Lower leg skin (tissue), 4 donors: ENCODE measurements around the gene TAS1R1. TPM values are rescaled to one million over a fixed set of nuclear protein-coding genes. Genes with fewer than 3 reads are reported as not detected.

Experiments
- DNase-seq, 2 donors: peaks; one replicate each; pipeline ENCODE4 v3.0.0-alpha.2; 2019; ENCODE audit warnings: low spot score in 2 of 2
- H3K4me3 ChIP-seq: fragments of 200-600 bp; sonication (generic); 2 replicates; pipeline ENCODE4 v1.5.1; 2017; ENCODE audit warnings: mild to moderate bottlenecking, low read depth; ENCODE audit not compliant: poor library complexity, severe bottlenecking
- CTCF ChIP-seq, 3 donors: fragments of 450-650 bp; IDR thresholded peaks; one replicate each; pipeline ENCODE4 v1.5.1; 2016; ENCODE audit warnings: antibody characterized with exemption in 3 of 3, mild to moderate bottlenecking in 3 of 3, moderate library complexity in 2 of 3
- POLR2A ChIP-seq, 2 donors: fragments of 450-650 bp; IDR thresholded peaks; one replicate each; pipeline ENCODE4 v1.6.1; 2016 to 2017; ENCODE audit warnings: antibody characterized with exemption in 2 of 2, mild to moderate bottlenecking in 1 of 2, moderate library complexity in 1 of 2
- whole genome bisulfite sequencing, 2 donors: methylation state at CpG; one replicate each; pipeline ENCODE4 v1.1.5; 2018; 5-methylcytosine and 5-hydroxymethylcytosine counted together
- intact Hi-C: fragments of 100-400 bp; cut with DNase I; formaldehyde crosslinking; loops from one replicate; pipeline ENCODE4 v1.15.0; 2023; ENCODE audit warnings: low total_unique reads
- total RNA-seq, 4 donors: library from RNA; depleted of rRNA; stranded (reverse); fragments of >200 nt; gene quantifications; one replicate each; pipeline ENCODE4 v1.1.0, GENCODE V29; 2016

The TAS1R1 gene
- total RNA-seq, 4 donors from 2014 or later = 0.27 to 0.39 TPM; not detected in 2

- DNase-seq = no peak
- 95 to 96% methylated on average over 4 of the region's 4 CpGs for WGBS, 2 donors
- no peak overlapping the region for H3K4me3 ChIP-seq
- intact Hi-C loops = loop anchor here (10.0 kb wide), 1 partner anchor 120 kb away; no protein-coding TSS in a partner anchor
- TF ChIP-seq POLR2A (IDR thresholded peaks at IDR 0.05) (no peak), CTCF (IDR thresholded peaks at IDR 0.05) (no peak)
These were observed 19.9 kb upstream of the TAS1R1 start for GRCh38 chr1:6535214-6535613.

- no peak overlapping the region for H3K4me3 ChIP-seq
- DNase-seq = no peak
- WGBS, 2 donors = 77 to 91% methylated on average over 4 to 5 of the region's 5 CpGs
- intact Hi-C loops = loop anchor here (10.0 kb wide), 1 partner anchor 119 kb away; no protein-coding TSS in a partner anchor
- TF ChIP-seq POLR2A (IDR thresholded peaks at IDR 0.05) = no peak
- TF ChIP-seq CTCF (IDR thresholded peaks at IDR 0.05) = no peak
These were observed 18.8 kb upstream of the TAS1R1 start for GRCh38 chr1:6536291-6536690.

- no peak for TF ChIP-seq CTCF (IDR thresholded peaks at IDR 0.05)
- TF ChIP-seq POLR2A (IDR thresholded peaks at IDR 0.05) = no peak
- DNase-seq = no peak
- intact Hi-C loops = loop anchor here (10.0 kb wide), 1 partner anchor 116 kb away; no protein-coding TSS in a partner anchor
- H3K4me3 ChIP-seq = no peak overlapping the region
- WGBS, 2 donors = 56 to 60% methylated on average over 3 of the region's 3 CpGs
These were observed 16.2 kb upstream of the TAS1R1 start for GRCh38 chr1:6538956-6539355.

GRCh38 chr1:6544831-6545230 is 10.3 kb upstream of the TAS1R1 start:
- no peak for DNase-seq
- 46 to 63% methylated on average over 3 of the region's 3 CpGs for WGBS, 2 donors
- TF ChIP-seq POLR2A (IDR thresholded peaks at IDR 0.05) (no peak), CTCF (IDR thresholded peaks at IDR 0.05) (no peak)
- H3K4me3 ChIP-seq = no peak overlapping the region
- intact Hi-C loops = no loop called here

- intact Hi-C loops = no loop called here
These were observed 9.6 kb upstream of the TAS1R1 start for GRCh38 chr1:6545276-6546112.

More at GRCh38 chr1:6545276-6546112, 9.6 kb upstream of the TAS1R1 start:
- WGBS, 2 donors = 42 to 43% methylated on average over 10 of the region's 10 CpGs
- no peak for TF ChIP-seq POLR2A (IDR thresholded peaks at IDR 0.05)
- no peak for TF ChIP-seq CTCF (IDR thresholded peaks at IDR 0.05)
- H3K4me3 ChIP-seq = no peak overlapping the region
- no peak for DNase-seq
